ENCODE results near the gene ZNF609. TPM values are rescaled to one million over a fixed set of nuclear protein-coding genes. Genes with fewer than 3 reads are reported as not detected.
A peak's percentile ranks its signal among the peaks of the same experiment; 100 is the strongest.

The ZNF609 gene
- polyA plus RNA-seq, 3 donors = 1.3 to 13.2 (median 1.7) TPM

DNA sequence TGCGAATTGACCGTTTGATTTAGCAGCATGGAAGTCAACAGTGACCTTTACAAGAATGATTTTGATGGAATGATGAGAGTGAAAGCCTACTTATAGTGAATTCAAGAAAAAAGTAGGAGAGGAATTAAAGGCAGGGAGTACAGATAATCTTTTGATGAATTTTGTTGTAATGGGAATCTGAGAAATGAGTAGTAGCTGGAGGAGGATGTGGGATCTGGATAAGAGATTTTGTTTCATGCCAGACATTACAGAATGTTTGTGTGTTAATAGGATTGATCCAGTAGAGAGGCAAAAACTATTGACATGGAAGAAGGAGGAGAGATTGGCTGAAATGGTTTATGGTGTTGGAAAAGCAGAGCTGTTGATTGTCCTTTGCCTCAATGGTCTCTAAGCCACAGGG is 17.4 kb upstream of the ZNF609 start:
- H3K36me3 Mint-ChIP-seq = peaks cover 30 to 68% of the 10 kb centered on the region in 2 donors

DNA sequence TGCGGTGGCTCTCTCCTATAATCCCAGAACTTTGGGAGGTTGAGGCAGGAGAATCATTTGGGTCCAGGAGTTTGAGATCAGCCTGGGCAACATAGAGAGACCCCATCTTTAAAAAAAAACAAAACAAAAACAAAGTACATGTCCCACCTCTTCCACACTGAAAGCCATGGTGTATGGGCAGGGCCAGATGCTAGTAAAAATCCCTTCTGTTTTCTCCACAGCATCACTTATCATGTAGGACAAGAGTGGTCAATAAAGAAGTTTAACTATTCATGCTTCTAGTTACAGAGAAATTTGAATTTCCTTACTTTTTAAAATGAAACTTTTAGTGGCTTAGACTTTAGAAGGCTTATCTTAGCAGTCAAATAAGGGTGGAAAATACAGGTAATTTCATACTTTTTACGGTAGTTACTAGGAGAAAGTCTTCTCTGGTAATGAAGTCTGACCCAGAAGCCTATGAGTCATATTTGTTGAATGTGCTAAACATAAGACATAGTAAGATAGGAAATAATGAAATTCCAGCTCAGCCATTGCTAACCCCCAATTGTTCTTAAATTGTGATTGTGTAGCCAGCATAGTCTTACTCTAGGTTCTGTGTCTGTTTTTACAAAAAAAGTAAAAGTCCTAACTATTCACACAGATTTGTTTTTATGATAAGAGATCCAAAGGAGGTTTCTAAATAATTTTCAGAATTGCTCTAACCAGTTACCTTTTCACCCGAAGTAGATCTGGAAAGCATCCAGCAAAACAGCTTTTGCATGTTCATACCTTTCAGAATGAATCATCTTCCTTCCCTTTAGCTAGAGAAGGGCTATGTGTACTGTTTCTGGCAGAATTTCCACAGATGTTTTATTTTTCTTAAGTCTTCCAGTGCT is 16.4 kb upstream of the ZNF609 start:
- Histone ChIP-seq H3K4me2 (replicated peaks; ENCODE audit: extremely low read depth, low read length, poor library complexity, severe bottlenecking) (no peak overlapping the region), H3K9me3 (replicated peaks in 1 of 2; ENCODE audit: control insufficient read depth in 1 of 2, insufficient read depth in 1 of 2, low read length in 2 of 2) (no peaks in the 10 kb centered on the region), H3K4me1 (ENCODE audit: control insufficient read depth in 1 of 2, insufficient read depth in 2 of 2, low read length in 2 of 2) (peaks cover 6 to 9% of the 10 kb centered on the region in 2 donors), H2AFZ (ENCODE audit: insufficient read depth, low read depth, low read length, poor library complexity, severe bottlenecking) (no peak overlapping the region), H3K4me3 (replicated peaks in 1 of 3; ENCODE audit: low read depth in 2 of 3, low read length in 3 of 3) (no peak overlapping the region), H3K36me3 (replicated peaks in 1 of 2; ENCODE audit: control insufficient read depth in 1 of 2, insufficient read depth in 2 of 2, low read length in 2 of 2) (peaks cover 20 to 57% of the 10 kb centered on the region in 2 donors), H3K27ac (ENCODE audit: low read depth in 1 of 2, low read length in 2 of 2) (peak overlapping the region in 1 of 2 donors; percentile 39), H4K20me1 (ENCODE audit: insufficient read depth, low read length) (peaks cover 11% of the 10 kb centered on the region), H3K27me3 (ENCODE audit: control insufficient read depth in 2 of 2, insufficient read depth in 2 of 2, low read length in 2 of 2) (no peaks in the 10 kb centered on the region), H3K9ac (ENCODE audit: insufficient read depth, low read length, poor library complexity, severe bottlenecking) (peak overlapping the region; percentile 12), H3K79me2 (ENCODE audit: insufficient read depth, low read length) (no peaks in the 10 kb centered on the region)
- intact Hi-C loops (cut with micrococcal nuclease) = no loop called here
- no CpG with 5 or more reads among the region's 3 CpGs for WGBS (ENCODE audit: insufficient coverage)
- TF ChIP-seq, protein P1, sequence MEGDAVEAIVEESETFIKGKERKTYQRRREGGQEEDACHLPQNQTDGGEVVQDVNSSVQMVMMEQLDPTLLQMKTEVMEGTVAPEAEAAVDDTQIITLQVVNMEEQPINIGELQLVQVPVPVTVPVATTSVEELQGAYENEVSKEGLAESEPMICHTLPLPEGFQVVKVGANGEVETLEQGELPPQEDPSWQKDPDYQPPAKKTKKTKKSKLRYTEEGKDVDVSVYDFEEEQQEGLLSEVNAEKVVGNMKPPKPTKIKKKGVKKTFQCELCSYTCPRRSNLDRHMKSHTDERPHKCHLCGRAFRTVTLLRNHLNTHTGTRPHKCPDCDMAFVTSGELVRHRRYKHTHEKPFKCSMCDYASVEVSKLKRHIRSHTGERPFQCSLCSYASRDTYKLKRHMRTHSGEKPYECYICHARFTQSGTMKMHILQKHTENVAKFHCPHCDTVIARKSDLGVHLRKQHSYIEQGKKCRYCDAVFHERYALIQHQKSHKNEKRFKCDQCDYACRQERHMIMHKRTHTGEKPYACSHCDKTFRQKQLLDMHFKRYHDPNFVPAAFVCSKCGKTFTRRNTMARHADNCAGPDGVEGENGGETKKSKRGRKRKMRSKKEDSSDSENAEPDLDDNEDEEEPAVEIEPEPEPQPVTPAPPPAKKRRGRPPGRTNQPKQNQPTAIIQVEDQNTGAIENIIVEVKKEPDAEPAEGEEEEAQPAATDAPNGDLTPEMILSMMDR (IDR thresholded peaks at IDR 0.05) = no peak
- H3K27ac Mint-ChIP-seq = peak overlapping the region in 3 of 7 donors; percentile 13 to 25 (median 15)
- peaks cover 29% of the 10 kb centered on the region for H3K4me1 Mint-ChIP-seq
- H3K4me3 Mint-ChIP-seq = no peak overlapping the region
- DNase-seq = peak in 1 of 3 donors; percentile 8
- no peaks in the 10 kb centered on the region for H3K27me3 Mint-ChIP-seq (ENCODE audit: low read depth in 3 of 3)
- H3K36me3 Mint-ChIP-seq = peaks cover 30 to 73% of the 10 kb centered on the region in 2 donors
- no peaks in the 10 kb centered on the region for H3K9me3 Mint-ChIP-seq

More for the DNA sequence above, 17.4 kb upstream of the ZNF609 start:
- intact Hi-C loops (cut with micrococcal nuclease) = no loop called here
- TF ChIP-seq, protein P1 (IDR thresholded peaks at IDR 0.05) = no peak
- H3K79me2 ChIP-seq (ENCODE audit: insufficient read depth, low read length) = no peaks in the 10 kb centered on the region
- H3K4me3 ChIP-seq (replicated peaks in 1 of 3; ENCODE audit: low read depth in 2 of 3, low read length in 3 of 3) = no peak overlapping the region
- Mint-ChIP-seq H3K27ac (peak overlapping the region in 1 of 7 donors; percentile 0), H3K4me3 (no peak overlapping the region), H3K9me3 (no peaks in the 10 kb centered on the region), H3K27me3 (ENCODE audit: low read depth in 3 of 3) (no peaks in the 10 kb centered on the region), H3K4me1 (peaks cover 29% of the 10 kb centered on the region)
- no peak overlapping the region for H3K4me2 ChIP-seq (replicated peaks; ENCODE audit: extremely low read depth, low read length, poor library complexity, severe bottlenecking)
- H3K4me1 ChIP-seq (ENCODE audit: control insufficient read depth in 1 of 2, insufficient read depth in 2 of 2, low read length in 2 of 2) = peaks cover 6 to 9% of the 10 kb centered on the region in 2 donors
- no peaks in the 10 kb centered on the region for H3K9me3 ChIP-seq (replicated peaks in 1 of 2; ENCODE audit: control insufficient read depth in 1 of 2, insufficient read depth in 1 of 2, low read length in 2 of 2)
- no peak for DNase-seq
- H3K36me3 ChIP-seq (replicated peaks in 1 of 2; ENCODE audit: control insufficient read depth in 1 of 2, insufficient read depth in 2 of 2, low read length in 2 of 2) = peaks cover 20 to 56% of the 10 kb centered on the region in 2 donors
- no peak overlapping the region for H3K27ac ChIP-seq (ENCODE audit: low read depth in 1 of 2, low read length in 2 of 2)
- no peak overlapping the region for H2AFZ ChIP-seq (ENCODE audit: insufficient read depth, low read depth, low read length, poor library complexity, severe bottlenecking)
- H3K9ac ChIP-seq (ENCODE audit: insufficient read depth, low read length, poor library complexity, severe bottlenecking) = no peak overlapping the region
- peaks cover 11% of the 10 kb centered on the region for H4K20me1 ChIP-seq (ENCODE audit: insufficient read depth, low read length)
- WGBS (ENCODE audit: insufficient coverage) = no CpG with 5 or more reads among the region's 2 CpGs
- H3K27me3 ChIP-seq (ENCODE audit: control insufficient read depth in 2 of 2, insufficient read depth in 2 of 2, low read length in 2 of 2) = no peaks in the 10 kb centered on the region

Data from CD14-positive monocyte (primary cell).